Measurements from ENCODE around the gene INSYN1. TPM values are rescaled to one million over a fixed set of nuclear protein-coding genes. Genes with fewer than 3 reads are reported as not detected.

The INSYN1 gene
- total and polyA plus RNA-seq, 2 of the 13 experiments (the other 11 are each of a cell fraction or from before 2014, with no cell fraction given) = not detected

- H3K9ac ChIP-seq (ENCODE audit: insufficient read depth, low read depth, low read length) = no peak overlapping the region
- FAIRE-seq (no peak), ATAC-seq (no peak), DNase-seq (ENCODE audit: low spot score) (no peak)
- H3K36me3 ChIP-seq (replicated peaks in 1 of 2; ENCODE audit: control insufficient read depth in 1 of 2, insufficient read depth in 2 of 2, low read length in 2 of 2) = no peaks in the 10 kb centered on the region
- no peaks in the 10 kb centered on the region for H3K4me1 ChIP-seq (ENCODE audit: insufficient read depth, low read length)
- H2AFZ ChIP-seq (ENCODE audit: low read length) = no peak overlapping the region
- no peak overlapping the region for H3K27ac ChIP-seq (ENCODE audit: extremely low read length, insufficient read depth, low read length)
- no peak overlapping the region for H3K4me3 ChIP-seq (replicated peaks in 1 of 3; ENCODE audit: insufficient read depth in 1 of 3, low read depth in 2 of 3, low read length in 3 of 3)
- H3K4me2 ChIP-seq (ENCODE audit: low read depth, low read length) = no peak overlapping the region
- no peaks in the 10 kb centered on the region for H3K79me2 ChIP-seq (ENCODE audit: insufficient read depth, low read length)
- no TSS peak for BruUV-seq (replicated peaks)
- H4K20me1 ChIP-seq (ENCODE audit: insufficient read depth, low read length) = no peaks in the 10 kb centered on the region
- intact Hi-C loops (cut with micrococcal nuclease; ENCODE audit: unreplicated experiment) = no loop called here
- H3K27me3 ChIP-seq (ENCODE audit: control insufficient read depth in 1 of 2, insufficient read depth in 2 of 2, low read length in 2 of 2) = peaks cover 6 to 30% of the 10 kb centered on the region in 2 experiments; a peak in 4 of 5 replicates
- H3K9me3 ChIP-seq (ENCODE audit: low read length) = no peaks in the 10 kb centered on the region
- ChIA-PET CTCF (ENCODE audit: low intra/inter-chr PET ratio, low total read pairs) (no interaction called here), POLR2A (no interaction called here)
- TF ChIP-seq SP1 (IDR thresholded peaks at IDR 0.05) = no peak
- TF ChIP-seq SP1 (CRISPR knock-in tag; IDR thresholded peaks at IDR 0.05) = no peak
- peak; percentile 22; the same call in 1 of the 2 replicates for TF ChIP-seq ZNF768 (CRISPR knock-in tag; IDR thresholded peaks at IDR 0.05)
- in situ Hi-C loops (cut with HindIII; ENCODE audit: extremely low pct_ligation_motif_present, low pct_unique_long_range_greater_than_20kb) = no loop called here
Measured at GRCh38 chr15:73757571-73757970, 4.4 kb upstream of the INSYN1 start.

- in situ Hi-C loops (cut with HindIII; ENCODE audit: extremely low pct_ligation_motif_present, low pct_unique_long_range_greater_than_20kb) (no loop called here), intact Hi-C loops (cut with micrococcal nuclease; ENCODE audit: unreplicated experiment) (no loop called here)
- Histone ChIP-seq H4K20me1 (ENCODE audit: insufficient read depth, low read length) (no peaks in the 10 kb centered on the region), H3K27me3 (ENCODE audit: control insufficient read depth in 1 of 2, insufficient read depth in 2 of 2, low read length in 2 of 2) (peaks cover 6 to 35% of the 10 kb centered on the region in 2 experiments; a peak in 4 of 5 replicates), H3K4me1 (ENCODE audit: insufficient read depth, low read length) (no peaks in the 10 kb centered on the region), H3K9me3 (ENCODE audit: low read length) (no peaks in the 10 kb centered on the region), H3K4me3 (replicated peaks in 1 of 3; ENCODE audit: insufficient read depth in 1 of 3, low read depth in 2 of 3, low read length in 3 of 3) (no peak overlapping the region), H2AFZ (ENCODE audit: low read length) (no peak overlapping the region), H3K36me3 (replicated peaks in 1 of 2; ENCODE audit: control insufficient read depth in 1 of 2, insufficient read depth in 2 of 2, low read length in 2 of 2) (no peaks in the 10 kb centered on the region), H3K9ac (ENCODE audit: insufficient read depth, low read depth, low read length) (no peak overlapping the region), H3K4me2 (ENCODE audit: low read depth, low read length) (no peak overlapping the region), H3K27ac (ENCODE audit: extremely low read length, insufficient read depth, low read length) (no peak overlapping the region), H3K79me2 (ENCODE audit: insufficient read depth, low read length) (no peaks in the 10 kb centered on the region)
- no TSS peak for BruUV-seq (replicated peaks)
- WGBS (ENCODE audit: low lambda C conversion rate) = 0% methylated on average over 3 of the region's 3 CpGs
- DNase-seq (ENCODE audit: low spot score) = no peak
- ChIA-PET CTCF (ENCODE audit: low intra/inter-chr PET ratio, low total read pairs) (no interaction called here), POLR2A (no interaction called here)
- TF ChIP-seq NCOA2 (CRISPR knock-in tag; IDR thresholded peaks at IDR 0.05) = no peak
- no peak for TF ChIP-seq AHDC1 (CRISPR knock-in tag; IDR thresholded peaks at IDR 0.05; ENCODE audit: borderline replicate concordance)
- TF ChIP-seq ZNF547 (CRISPR knock-in tag; IDR thresholded peaks at IDR 0.05) = no peak
- TF ChIP-seq SOX6 (IDR thresholded peaks at IDR 0.05) = no peak
- no peak for TF ChIP-seq SOX6 (CRISPR knock-in tag; IDR thresholded peaks at IDR 0.05)
- TF ChIP-seq MAFK (conservative IDR thresholded peaks at IDR 0.05 in 1 of 2, IDR thresholded peaks at IDR 0.05 in 1 of 2; ENCODE audit: low read length in 2 of 2) = peak; percentile 50 to 76; a peak in 3 of 4 replicates
- no peak for TF ChIP-seq SAFB2 (CRISPR knock-in tag; IDR thresholded peaks at IDR 0.05; ENCODE audit: borderline replicate concordance, low read depth)
- TF ChIP-seq MAFF (IDR thresholded peaks at IDR 0.05; ENCODE audit: low read depth, low read length) = peak; percentile 55
- FAIRE-seq = no peak
- no peak for ATAC-seq
Measured at GRCh38 chr15:73756947-73757513, 3.9 kb upstream of the INSYN1 start.

All from HepG2 (cell line).